Measurements from ENCODE around the gene CIB2.

CIB2 gene

GRCh38 chr15:78108300-78109084, 22.8 kb downstream of the CIB2 start:
- H3K36me3 ChIP-seq (replicated peaks in 1 of 2; ENCODE audit: control insufficient read depth in 2 of 2, insufficient read depth in 2 of 2, low read length in 2 of 2): peaks cover 0 to 4% of the 10 kb centered on the region in 2 donors
- H3K4ac ChIP-seq (ENCODE audit: low read length): no peak overlapping the region
- H4K91ac ChIP-seq (ENCODE audit: low read depth, low read length, poor library complexity): no peak overlapping the region
- no peak overlapping the region for H3K4me2 ChIP-seq (ENCODE audit: insufficient read depth, low read length, poor library complexity, severe bottlenecking)
- no peaks in the 10 kb centered on the region for H3K9me3 ChIP-seq (replicated peaks in 1 of 2; ENCODE audit: control insufficient read depth in 2 of 2, insufficient read depth in 1 of 2, low read depth in 1 of 2, low read length in 2 of 2)
- peaks cover 0 to 3% of the 10 kb centered on the region in 2 donors for H3K4me1 ChIP-seq (ENCODE audit: control insufficient read depth in 2 of 2, insufficient read depth in 1 of 2, low read depth in 1 of 2, low read length in 2 of 2)
- no peak overlapping the region for H2AFZ ChIP-seq (ENCODE audit: low read length)
- H3K4me3 ChIP-seq (ENCODE audit: low read length in 2 of 2): no peak overlapping the region
- no peak overlapping the region for H3K14ac ChIP-seq (ENCODE audit: low read length)
- no peak overlapping the region for H2BK15ac ChIP-seq (ENCODE audit: low read length)
- peak overlapping the region; percentile 50 for H2BK5ac ChIP-seq (ENCODE audit: low read length)
- no peaks in the 10 kb centered on the region for H3K79me1 ChIP-seq (ENCODE audit: low read depth, low read length)
- no peaks in the 10 kb centered on the region for H3K27me3 ChIP-seq (ENCODE audit: control insufficient read depth in 3 of 3, insufficient read depth in 3 of 3, low read depth in 1 of 3, low read length in 3 of 3)
- no peak overlapping the region for H4K8ac ChIP-seq (ENCODE audit: low read depth, low read length)
- peak; percentile 59 for DNase-seq (ENCODE audit: low spot score)
- no peak overlapping the region for H3K18ac ChIP-seq (ENCODE audit: low read length)
- peak overlapping the region; percentile 44 for H2AK5ac ChIP-seq (ENCODE audit: low read depth, low read length)
- H2BK120ac ChIP-seq (ENCODE audit: low read depth, low read length): no peak overlapping the region
- H3K9ac ChIP-seq (ENCODE audit: low read depth, low read length, poor library complexity): no peak overlapping the region
- no CpG with 5 or more reads among the region's 11 CpGs for WGBS, 2 donors (ENCODE audit: extremely low coverage in 2 of 2, insufficient read length in 2 of 2, insufficient replicate concordance in 1 of 2)
- no peak overlapping the region for H3K27ac ChIP-seq (replicated peaks; ENCODE audit: low read length)
- H2BK12ac ChIP-seq (ENCODE audit: low read length): no peak overlapping the region
- H3K23ac ChIP-seq (ENCODE audit: low read depth, low read length, poor library complexity): no peak overlapping the region

GRCh38 chr15:78107471-78107870, 23.8 kb downstream of the CIB2 start:
- DNase-seq (ENCODE audit: low spot score): no peak
- Histone ChIP-seq H3K14ac (ENCODE audit: low read length) (no peak overlapping the region), H3K4ac (ENCODE audit: low read length) (no peak overlapping the region), H3K27me3 (ENCODE audit: control insufficient read depth in 3 of 3, insufficient read depth in 3 of 3, low read depth in 1 of 3, low read length in 3 of 3) (no peaks in the 10 kb centered on the region), H2AK5ac (ENCODE audit: low read depth, low read length) (no peak overlapping the region), H3K36me3 (replicated peaks in 1 of 2; ENCODE audit: control insufficient read depth in 2 of 2, insufficient read depth in 2 of 2, low read length in 2 of 2) (peaks cover 0 to 4% of the 10 kb centered on the region in 2 donors), H2BK120ac (ENCODE audit: low read depth, low read length) (no peak overlapping the region), H2BK12ac (ENCODE audit: low read length) (no peak overlapping the region), H3K27ac (replicated peaks; ENCODE audit: low read length) (no peak overlapping the region), H2BK5ac (ENCODE audit: low read length) (no peak overlapping the region), H2AFZ (ENCODE audit: low read length) (no peak overlapping the region), H3K79me1 (ENCODE audit: low read depth, low read length) (peaks cover 3% of the 10 kb centered on the region), H3K9me3 (replicated peaks in 1 of 2; ENCODE audit: control insufficient read depth in 2 of 2, insufficient read depth in 1 of 2, low read depth in 1 of 2, low read length in 2 of 2) (no peaks in the 10 kb centered on the region), H2BK15ac (ENCODE audit: low read length) (no peak overlapping the region), H3K18ac (ENCODE audit: low read length) (no peak overlapping the region), H3K4me2 (ENCODE audit: insufficient read depth, low read length, poor library complexity, severe bottlenecking) (no peak overlapping the region), H3K23ac (ENCODE audit: low read depth, low read length, poor library complexity) (no peak overlapping the region), H4K91ac (ENCODE audit: low read depth, low read length, poor library complexity) (peak overlapping the region; percentile 88), H4K8ac (ENCODE audit: low read depth, low read length) (no peak overlapping the region), H3K4me3 (ENCODE audit: low read length in 2 of 2) (no peak overlapping the region), H3K9ac (ENCODE audit: low read depth, low read length, poor library complexity) (no peak overlapping the region), H3K4me1 (ENCODE audit: control insufficient read depth in 2 of 2, insufficient read depth in 1 of 2, low read depth in 1 of 2, low read length in 2 of 2) (peaks cover 0 to 3% of the 10 kb centered on the region in 2 donors)
- no CpG with 5 or more reads among the region's 8 CpGs for WGBS, 2 donors (ENCODE audit: extremely low coverage in 2 of 2, insufficient read length in 2 of 2, insufficient replicate concordance in 1 of 2)

- Histone ChIP-seq H4K91ac (ENCODE audit: low read depth, low read length, poor library complexity) (no peak overlapping the region), H3K9ac (ENCODE audit: low read depth, low read length, poor library complexity) (no peak overlapping the region), H3K4me3 (ENCODE audit: low read length in 2 of 2) (no peak overlapping the region), H2BK5ac (ENCODE audit: low read length) (no peak overlapping the region), H4K8ac (ENCODE audit: low read depth, low read length) (no peak overlapping the region), H2BK12ac (ENCODE audit: low read length) (no peak overlapping the region), H3K36me3 (replicated peaks in 1 of 2; ENCODE audit: control insufficient read depth in 2 of 2, insufficient read depth in 2 of 2, low read length in 2 of 2) (peaks cover 0 to 4% of the 10 kb centered on the region in 2 donors), H3K4me2 (ENCODE audit: insufficient read depth, low read length, poor library complexity, severe bottlenecking) (no peak overlapping the region), H2AK5ac (ENCODE audit: low read depth, low read length) (no peak overlapping the region), H3K27me3 (ENCODE audit: control insufficient read depth in 3 of 3, insufficient read depth in 3 of 3, low read depth in 1 of 3, low read length in 3 of 3) (no peaks in the 10 kb centered on the region), H3K14ac (ENCODE audit: low read length) (peak overlapping the region; percentile 31), H3K18ac (ENCODE audit: low read length) (no peak overlapping the region), H2BK15ac (ENCODE audit: low read length) (no peak overlapping the region), H3K4me1 (ENCODE audit: control insufficient read depth in 2 of 2, insufficient read depth in 1 of 2, low read depth in 1 of 2, low read length in 2 of 2) (peaks cover 0 to 3% of the 10 kb centered on the region in 2 donors), H3K9me3 (replicated peaks in 1 of 2; ENCODE audit: control insufficient read depth in 2 of 2, insufficient read depth in 1 of 2, low read depth in 1 of 2, low read length in 2 of 2) (no peaks in the 10 kb centered on the region), H3K4ac (ENCODE audit: low read length) (no peak overlapping the region), H2AFZ (ENCODE audit: low read length) (no peak overlapping the region), H3K27ac (replicated peaks; ENCODE audit: low read length) (no peak overlapping the region), H3K23ac (ENCODE audit: low read depth, low read length, poor library complexity) (no peak overlapping the region), H3K79me1 (ENCODE audit: low read depth, low read length) (peaks cover 3% of the 10 kb centered on the region), H2BK120ac (ENCODE audit: low read depth, low read length) (no peak overlapping the region)
- no CpG with 5 or more reads among the region's 16 CpGs for WGBS, 2 donors (ENCODE audit: extremely low coverage in 2 of 2, insufficient read length in 2 of 2, insufficient replicate concordance in 1 of 2)
- DNase-seq (ENCODE audit: low spot score): no peak
Observed at GRCh38 chr15:78105476-78106241, 25.6 kb downstream of the CIB2 start.

Measured in neuronal stem cell (in vitro differentiated cells).